GM21381 (cell line): Measurements from ENCODE around the gene BUD23.
A peak's percentile ranks its signal among the peaks of the same experiment; 100 is the strongest.
"Not testable (repeated sequence)": the region's sequence is repeated elsewhere in the genome, so short reads cannot be mapped to it uniquely, and the experiment has no call there.

Source experiments
- ATAC-seq: cut with Tn5 transposase; IDR thresholded peaks from one replicate; pipeline ENCODE4 v1.9.1; 2021; ENCODE audit warnings: mild to moderate bottlenecking, moderate library complexity; ENCODE audit not compliant: unreplicated experiment

BUD23 gene

GRCh38 chr7:73668103-73668885 is 15.1 kb upstream of the BUD23 start:
- no peak for ATAC-seq

- no peak for ATAC-seq
These were observed 14.5 kb upstream of the BUD23 start for GRCh38 chr7:73668886-73669230.

- no peak for ATAC-seq
These were observed 14.1 kb upstream of the BUD23 start for GRCh38 chr7:73669288-73669701.

- no peak for ATAC-seq
These were observed 13.5 kb upstream of the BUD23 start for GRCh38 chr7:73669858-73670385.

GRCh38 chr7:73671322-73671661 is 12.1 kb upstream of the BUD23 start:
- ATAC-seq = no peak

GRCh38 chr7:73671857-73672445 is 11.4 kb upstream of the BUD23 start:
- ATAC-seq = no peak

GRCh38 chr7:73674468-73675124 is 8.8 kb upstream of the BUD23 start:
- no peak for ATAC-seq

GRCh38 chr7:73676062-73676461 is 7.3 kb upstream of the BUD23 start:
- not testable (repeated sequence) for ATAC-seq

- no peak for ATAC-seq
These were observed 4.5 kb upstream of the BUD23 start for GRCh38 chr7:73678862-73679261.

- ATAC-seq = no peak
These were observed 3.7 kb upstream of the BUD23 start for GRCh38 chr7:73679709-73680108.

GRCh38 chr7:73680501-73680900 is 2.9 kb upstream of the BUD23 start:
- no peak for ATAC-seq

- no peak for ATAC-seq
These were observed 2.4 kb upstream of the BUD23 start for GRCh38 chr7:73681031-73681430.

- ATAC-seq = peak; percentile 13
These were observed 697 bp upstream of the BUD23 start for GRCh38 chr7:73682745-73683055.

GRCh38 chr7:73683788-73684693 is 644 bp downstream of the BUD23 start:
- no peak for ATAC-seq

- no peak for ATAC-seq
These were observed 1.9 kb downstream of the BUD23 start for GRCh38 chr7:73685311-73685710.

- no peak for ATAC-seq
These were observed 4.9 kb downstream of the BUD23 start for GRCh38 chr7:73688288-73688687.

GRCh38 chr7:73690646-73691045 is 7.2 kb downstream of the BUD23 start:
- no peak for ATAC-seq

GRCh38 chr7:73696372-73696771 is 13.0 kb downstream of the BUD23 start:
- no peak for ATAC-seq

- ATAC-seq = no peak
These were observed 15.0 kb downstream of the BUD23 start for GRCh38 chr7:73698410-73698809.

GRCh38 chr7:73699370-73700068 is 16.1 kb downstream of the BUD23 start:
- ATAC-seq = no peak

GRCh38 chr7:73700069-73700423 is 16.6 kb downstream of the BUD23 start:
- no peak for ATAC-seq
